NCI-H1694 (cell line): ENCODE data around the gene SERPINC1.
"Not testable (repeated sequence)": the region's sequence is repeated elsewhere in the genome, so short reads cannot be mapped to it uniquely, and the experiment has no call there.

Experiments used
- DNase-seq: peaks from one replicate; lab custom pipeline; 2025; lab: John Stamatoyannopoulos, UW

Gene SERPINC1

DNA sequence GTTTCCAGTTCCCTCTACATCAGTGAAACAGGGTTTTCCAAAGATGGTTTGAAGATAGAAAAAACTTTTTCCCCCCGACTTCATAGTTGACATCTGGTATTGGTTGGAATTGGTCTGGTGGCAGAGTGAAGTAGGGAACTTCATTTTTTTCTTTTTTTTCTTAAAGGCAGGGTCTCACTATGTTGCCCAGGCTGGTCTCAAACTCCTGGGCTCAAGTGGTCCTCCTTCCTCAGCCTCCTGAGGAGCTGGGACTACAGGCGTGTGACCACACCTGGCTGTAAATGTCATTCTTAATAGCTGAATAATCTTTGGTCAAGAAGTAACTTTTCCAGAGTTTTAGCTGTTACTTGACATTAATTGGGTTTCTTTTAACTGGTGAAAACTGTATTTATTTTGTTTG is 27.2 kb downstream of the SERPINC1 start:
- DNase-seq: no peak

GRCh38 chr1:173888749-173889148 is 28.4 kb downstream of the SERPINC1 start:
- no peak for DNase-seq

GRCh38 chr1:173887627-173888026 is 29.5 kb downstream of the SERPINC1 start:
- no peak for DNase-seq

DNA sequence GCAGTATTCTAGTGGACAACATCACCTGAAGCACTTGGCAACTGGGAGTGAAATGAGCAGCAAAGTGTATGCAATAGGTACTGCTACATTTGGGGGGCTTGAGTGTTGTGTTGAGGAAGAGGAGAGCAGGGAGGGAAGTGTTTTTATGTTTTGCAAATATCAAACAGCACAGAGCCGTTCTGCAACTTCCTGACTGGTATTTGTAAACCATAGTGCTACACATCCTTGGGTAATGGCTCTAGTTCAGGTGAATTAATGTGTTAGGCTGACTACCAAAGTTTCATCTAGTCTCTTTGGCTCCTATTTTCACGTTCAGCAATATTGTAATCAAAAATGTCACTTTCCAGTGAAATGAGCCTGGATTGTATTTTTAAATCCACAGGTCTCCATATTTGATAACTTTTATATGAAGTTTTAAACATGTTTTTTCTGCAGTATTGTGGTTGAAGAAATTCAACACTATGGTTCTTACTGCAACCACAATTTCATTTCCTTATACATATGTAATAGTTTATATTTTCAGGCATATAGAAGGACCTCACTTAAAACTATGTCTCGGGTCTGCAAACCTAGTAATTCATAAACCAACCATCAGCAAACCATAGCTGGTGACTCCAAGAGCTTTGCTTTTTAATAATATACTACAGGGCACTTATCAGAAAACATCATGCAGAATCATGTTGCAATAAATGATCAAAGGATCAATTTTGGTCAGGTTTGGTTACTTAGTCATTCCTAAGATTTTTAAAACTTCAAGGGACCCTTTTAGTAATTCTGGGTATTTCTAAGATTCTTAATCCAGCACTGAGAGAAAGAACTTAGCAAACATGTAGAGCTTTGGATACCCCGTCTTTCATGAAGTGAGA is 30.1 kb downstream of the SERPINC1 start:
- no peak for DNase-seq

GRCh38 chr1:173884701-173885100 is 32.4 kb downstream of the SERPINC1 start:
- no peak for DNase-seq

- DNase-seq: not testable (repeated sequence)
Observed at GRCh38 chr1:173881117-173881516, 36.0 kb downstream of the SERPINC1 start.

DNA sequence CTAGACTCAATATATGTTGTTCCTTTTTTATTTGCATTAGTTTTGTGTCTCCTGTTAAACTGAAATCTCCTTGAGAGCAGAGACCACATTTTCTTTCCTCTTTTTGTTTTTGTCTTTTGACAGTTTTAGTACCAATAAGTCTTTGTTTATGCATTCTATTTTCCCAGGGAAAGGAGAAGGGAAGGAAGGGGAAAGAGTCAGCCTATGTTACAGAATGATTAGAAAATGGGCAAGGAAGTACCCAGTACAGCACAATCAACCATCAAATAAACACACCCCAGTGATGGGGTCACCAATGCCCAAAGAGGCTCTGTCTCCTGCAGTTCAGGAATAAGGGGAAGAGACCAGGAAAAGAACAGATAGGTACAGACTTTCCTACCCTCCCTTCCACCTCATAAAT is 38.9 kb downstream of the SERPINC1 start:
- DNase-seq: no peak

GRCh38 chr1:173876732-173877131 is 40.4 kb downstream of the SERPINC1 start:
- DNase-seq: no peak

- no peak for DNase-seq
Observed at GRCh38 chr1:173871500-173871899, 45.6 kb downstream of the SERPINC1 start.

DNA sequence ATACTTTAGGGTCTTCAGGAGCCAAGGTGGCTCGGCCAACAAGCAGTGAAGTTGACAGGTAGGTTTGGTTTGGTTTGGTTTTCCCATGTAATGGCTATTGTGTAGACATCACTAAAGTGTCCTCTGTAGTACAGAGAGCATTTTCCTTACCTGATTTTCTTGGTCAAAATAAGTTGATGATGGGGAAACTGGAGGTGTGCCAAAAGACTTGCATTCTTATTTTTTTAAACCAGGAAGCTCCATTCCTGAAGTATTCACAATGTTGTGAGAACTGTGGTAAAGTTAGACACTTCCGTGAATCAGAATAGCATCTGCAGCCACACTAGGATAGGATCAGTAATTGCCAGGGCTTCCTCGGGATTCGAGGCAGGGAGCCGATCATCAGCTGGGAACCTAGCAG is 46.0 kb downstream of the SERPINC1 start:
- no peak for DNase-seq

GRCh38 chr1:173870252-173871075 is 46.7 kb downstream of the SERPINC1 start:
- DNase-seq: no peak

DNA sequence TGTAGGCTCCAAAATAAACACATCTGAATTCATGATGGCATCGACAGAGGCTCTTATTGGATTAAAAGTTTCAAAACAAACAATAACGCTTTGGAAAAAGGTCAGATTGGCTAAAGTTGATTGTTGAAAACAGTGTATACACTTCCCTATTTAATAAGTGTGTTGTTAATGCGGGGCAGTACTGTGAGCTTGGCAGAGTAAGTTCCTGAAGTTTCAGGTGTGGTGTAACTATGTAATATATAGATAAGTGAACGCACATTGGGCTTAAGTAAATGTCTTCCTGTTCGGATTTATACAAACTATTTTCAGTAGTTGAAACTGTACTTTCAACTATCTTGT is 48.1 kb downstream of the SERPINC1 start:
- DNase-seq: no peak

- peak; percentile 76 for DNase-seq
Observed at GRCh38 chr1:173868266-173869020, 48.7 kb downstream of the SERPINC1 start, which contains the start of gene ZBTB37. Gene ZBTB37 (plus strand): TSS chr1:173868380. CDS start chr1:173870226, 1,846 bp downstream.

DNA sequence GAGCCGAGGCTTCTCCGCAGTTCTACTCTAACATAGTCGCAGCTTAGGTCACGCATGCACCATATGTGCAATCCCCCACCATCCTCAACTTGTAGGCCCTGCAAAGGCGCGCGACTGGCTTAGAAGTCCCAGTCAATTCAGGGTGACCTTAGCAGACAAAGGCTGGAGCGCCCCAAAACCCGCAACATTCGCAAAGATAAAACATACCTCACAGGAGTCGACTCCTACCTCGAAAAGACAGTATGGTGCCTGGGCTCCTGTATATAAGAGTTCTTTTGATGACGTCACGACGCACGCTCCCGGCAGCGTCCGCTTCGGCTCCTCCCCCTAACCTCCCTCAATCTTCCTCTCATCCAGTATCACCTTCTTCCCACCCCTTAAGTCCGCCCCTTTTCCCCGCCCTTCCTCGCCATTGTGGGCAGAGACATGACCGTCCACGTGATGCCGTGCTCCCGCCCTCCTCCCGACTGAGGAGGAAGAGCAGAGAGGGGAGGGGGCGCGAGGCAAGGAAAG is 49.3 kb downstream of the SERPINC1 start, which contains the start of gene GAS5:
Gene GAS5 (minus strand): TSS at position 237 of the 513 bp plus-strand sequence.
- peak; percentile 99 for DNase-seq

- no peak for DNase-seq
Observed at GRCh38 chr1:173867141-173867752, 49.9 kb downstream of the SERPINC1 start.

DNA sequence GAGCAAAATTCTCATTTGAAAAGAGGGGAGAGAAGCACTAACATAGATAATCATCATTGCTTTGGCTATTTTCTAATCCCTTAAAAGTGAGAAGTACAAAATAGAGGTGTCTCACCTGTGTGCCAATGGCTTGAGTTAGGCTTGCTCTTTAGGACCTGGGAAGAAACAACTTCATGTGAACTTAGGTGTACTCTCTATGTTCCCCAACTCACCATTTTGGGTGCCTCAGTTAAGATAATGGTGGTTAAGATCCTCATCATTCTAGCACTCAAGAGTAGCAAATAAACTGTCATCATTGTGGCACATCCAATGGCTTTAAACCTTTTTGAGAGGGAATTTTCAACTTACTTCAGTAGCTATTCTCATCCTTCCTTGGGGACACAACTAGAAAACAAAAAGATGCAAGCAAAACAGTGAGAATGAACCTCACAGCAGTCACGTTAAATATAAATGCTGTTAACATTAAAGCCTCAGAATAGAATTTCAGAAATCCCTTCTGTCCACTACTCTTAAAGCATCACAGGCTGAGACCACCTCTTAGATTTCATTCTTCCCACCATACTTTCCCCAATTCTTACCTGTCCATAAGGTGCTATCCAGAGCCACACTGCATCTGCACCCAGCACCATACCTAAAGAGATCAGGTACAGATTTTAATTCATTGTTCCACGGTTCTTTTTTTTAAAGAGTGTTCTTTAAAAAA is 50.6 kb downstream of the SERPINC1 start:
- DNase-seq: no peak

GRCh38 chr1:173865468-173866164 is 51.5 kb downstream of the SERPINC1 start:
- no peak for DNase-seq

DNA sequence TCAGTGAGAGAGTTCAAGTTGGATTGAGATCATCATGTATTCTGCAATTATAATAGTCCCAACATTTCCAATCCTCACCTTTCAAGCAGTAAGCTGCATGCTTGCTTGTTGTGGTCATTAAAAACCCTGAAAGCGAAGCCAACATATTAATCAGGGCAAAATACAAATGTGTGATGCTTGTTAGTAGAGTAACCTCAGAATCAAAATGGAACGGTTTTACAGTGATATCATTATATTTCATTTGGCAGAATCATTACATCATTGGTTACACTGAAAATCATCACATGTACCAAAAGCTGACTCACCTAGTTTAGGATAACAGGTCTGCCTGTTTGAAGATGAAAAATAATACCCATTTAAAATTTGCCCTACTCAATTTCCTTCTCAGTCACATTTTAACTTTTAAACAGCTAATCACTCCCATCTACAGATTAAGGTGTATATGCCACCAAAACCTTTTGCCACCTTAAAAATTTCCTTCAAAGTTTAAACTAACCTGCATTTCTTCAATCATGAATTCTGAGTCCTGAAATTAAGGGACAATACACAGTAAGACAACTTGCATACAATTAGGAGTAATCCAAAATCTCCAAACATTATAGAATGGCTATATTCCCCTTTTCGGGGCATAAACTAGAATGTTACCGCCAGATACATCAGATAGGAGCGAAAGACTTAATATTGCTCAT is 52.8 kb downstream of the SERPINC1 start:
- DNase-seq: no peak
